NT2/D1 (cell line): ENCODE results near the gene R3HDM4.

Experiments used
- DNase-seq: peaks from one replicate; pipeline ENCODE4 v3.0.0-alpha.2; 2011; ENCODE audit warnings: low read depth, low spot score
- H3K27me3 ChIP-seq: 2 replicates; pipeline ENCODE4 v1.6.0; 2011; ENCODE audit warnings: mild to moderate bottlenecking; ENCODE audit not compliant: insufficient read length, insufficient read depth
- H3K36me3 ChIP-seq: 2 replicates; pipeline ENCODE4 v1.6.1; 2011; ENCODE audit warnings: mild to moderate bottlenecking, low read length, mixed read lengths; ENCODE audit not compliant: insufficient read depth, insufficient read length
- H3K4me1 ChIP-seq: 2 replicates; pipeline ENCODE4 v1.5.1; 2011; ENCODE audit not compliant: insufficient read depth, insufficient read length
- H3K4me3 ChIP-seq: 2 replicates; pipeline ENCODE4 v1.5.1; 2011; ENCODE audit warnings: low read depth; ENCODE audit not compliant: insufficient read length
- H3K9ac ChIP-seq: 2 replicates; pipeline ENCODE4 v1.6.0; 2011; ENCODE audit warnings: low read depth; ENCODE audit not compliant: insufficient read length
- H3K9me3 ChIP-seq: 2 replicates; pipeline ENCODE4 v1.5.1; 2011; ENCODE audit warnings: mild to moderate bottlenecking, low read length; ENCODE audit not compliant: insufficient read depth
- SUZ12 ChIP-seq: IDR thresholded peaks from 2 replicates; pipeline ENCODE4 v1.6.1; 2011; ENCODE audit not compliant: insufficient read length, insufficient read depth; ENCODE audit errors: extremely low read depth
- YY1 ChIP-seq: IDR thresholded peaks from 2 replicates; pipeline ENCODE4 v1.6.1; 2011; ENCODE audit not compliant: insufficient read length, insufficient read depth
- ZNF274 ChIP-seq: IDR thresholded peaks from 2 replicates; pipeline ENCODE4 v1.6.1; 2011; ENCODE audit warnings: mild to moderate bottlenecking, low read depth, low read length

R3HDM4 gene

DNA sequence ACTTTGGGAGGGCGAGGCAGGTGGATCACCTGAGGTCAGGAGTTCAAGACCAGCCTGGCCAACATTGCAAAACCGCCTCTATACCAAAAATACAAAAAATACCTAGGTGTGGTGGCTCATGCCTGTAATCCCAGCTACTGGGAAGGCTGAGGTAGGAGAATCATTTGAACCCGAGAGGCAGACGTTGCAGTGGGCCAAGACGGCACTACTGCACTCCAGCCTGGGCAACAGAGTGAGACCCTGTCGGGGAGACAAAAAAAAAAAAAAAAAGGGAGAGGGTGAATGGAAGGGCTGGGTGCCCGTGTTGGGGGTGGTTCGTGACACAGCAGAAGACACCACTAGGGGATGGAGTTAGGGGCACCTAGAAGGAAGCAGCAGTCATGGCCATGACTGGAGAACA is 42.7 kb downstream of the R3HDM4 start:
- no peak for DNase-seq
- no peak overlapping the region for H3K4me3 ChIP-seq
- no peaks in the 10 kb centered on the region for H3K9me3 ChIP-seq
- TF ChIP-seq ZNF274 (no peak), SUZ12 (no peak), YY1 (no peak)
- H3K27me3 ChIP-seq: no peaks in the 10 kb centered on the region
- peaks cover 30% of the 10 kb centered on the region for H3K4me1 ChIP-seq
- H3K9ac ChIP-seq: no peak overlapping the region
- H3K36me3 ChIP-seq: peaks cover 52% of the 10 kb centered on the region

DNA sequence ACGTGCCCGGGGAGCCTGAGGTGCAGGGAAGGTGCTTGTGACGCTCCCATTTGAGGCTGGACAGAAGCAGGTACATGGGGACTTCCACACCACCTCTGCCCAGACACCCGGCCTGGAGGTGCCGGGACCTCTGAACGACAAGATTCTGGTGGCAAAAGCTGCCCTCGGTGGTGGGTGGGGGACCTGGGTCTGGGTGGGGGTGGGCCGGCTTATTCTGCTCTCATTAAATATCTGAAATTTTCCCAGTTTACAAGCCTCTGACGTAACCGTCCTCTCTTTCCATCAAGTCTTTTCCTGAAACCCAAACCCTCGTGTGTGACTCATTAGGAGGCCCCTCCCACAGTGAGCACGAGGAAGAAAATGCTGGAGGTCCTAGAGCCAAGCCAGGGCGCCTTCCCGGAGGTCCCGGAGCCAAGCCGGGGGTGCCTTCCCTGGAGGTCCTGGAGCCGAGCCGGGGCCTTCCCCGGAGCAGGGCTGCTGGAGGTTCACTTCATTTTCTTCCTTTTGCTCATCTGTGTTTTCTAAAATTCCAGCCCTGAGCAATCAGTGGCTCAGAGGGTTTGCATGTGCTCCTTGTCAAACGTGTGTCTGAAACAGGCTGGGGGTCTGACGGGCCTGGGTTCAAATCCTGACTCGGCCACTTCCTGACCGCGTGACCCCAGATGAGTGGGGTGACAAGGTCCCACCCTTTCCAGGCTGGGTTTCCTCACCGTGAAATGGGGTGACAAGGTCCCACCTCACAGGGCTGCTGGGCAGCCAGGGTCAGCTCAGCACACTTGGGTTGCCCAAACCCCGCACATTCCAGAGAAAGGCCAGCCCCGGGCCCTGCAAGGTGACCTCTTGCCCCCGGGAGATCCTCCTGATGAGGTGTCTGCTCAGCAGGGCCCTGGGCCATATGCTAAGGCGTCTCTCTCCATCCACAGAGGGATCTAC is 43.5 kb downstream of the R3HDM4 start:
- Histone ChIP-seq H3K36me3 (peaks cover 48% of the 10 kb centered on the region), H3K4me3 (no peak overlapping the region), H3K27me3 (no peaks in the 10 kb centered on the region), H3K4me1 (peaks cover 33% of the 10 kb centered on the region), H3K9me3 (no peaks in the 10 kb centered on the region), H3K9ac (peak overlapping the region; percentile 59)
- DNase-seq: no peak
- TF ChIP-seq SUZ12 (no peak), YY1 (no peak), ZNF274 (no peak)

DNA sequence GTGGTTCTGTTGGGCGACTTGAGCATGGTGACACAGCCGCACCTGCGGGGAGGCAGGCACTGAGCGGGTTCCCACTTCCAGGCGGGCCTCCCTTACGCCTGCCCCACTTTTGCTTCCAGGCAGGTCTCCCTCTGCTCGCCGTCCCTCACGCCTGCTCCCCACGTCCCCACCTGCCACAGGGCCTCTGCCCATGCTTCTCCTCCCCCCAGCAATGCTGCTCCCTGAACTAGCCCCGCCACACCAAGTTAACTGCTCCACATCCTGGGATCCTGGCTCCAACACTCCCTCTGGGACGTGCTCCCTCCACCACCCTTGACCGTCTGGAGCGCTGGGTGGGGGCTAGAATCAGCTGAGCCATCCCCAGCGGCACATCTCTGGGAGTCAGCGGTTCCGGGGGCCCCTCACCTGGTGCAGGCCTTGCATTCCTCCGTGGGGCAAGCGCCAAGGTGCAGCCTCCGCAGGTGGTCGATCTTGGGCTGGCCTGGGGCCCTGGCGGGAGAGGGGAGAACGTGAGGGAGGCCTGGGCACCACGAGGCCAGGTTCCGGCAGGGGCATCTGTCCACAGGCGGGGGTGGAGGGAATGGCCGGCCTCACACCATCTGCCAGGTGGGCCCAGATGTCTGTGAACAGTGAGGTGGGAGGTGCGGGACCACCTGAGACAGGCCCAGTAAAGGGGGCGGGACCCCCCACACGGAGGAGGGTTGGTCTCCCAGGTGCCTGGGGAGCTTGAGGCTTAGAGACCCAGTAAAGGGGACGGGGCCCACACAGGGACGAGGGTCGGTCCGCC is 44.4 kb downstream of the R3HDM4 start:
- Histone ChIP-seq H3K27me3 (no peaks in the 10 kb centered on the region), H3K4me3 (no peak overlapping the region), H3K9ac (peak overlapping the region; percentile 59), H3K36me3 (peaks cover 40% of the 10 kb centered on the region), H3K9me3 (no peaks in the 10 kb centered on the region), H3K4me1 (peaks cover 33% of the 10 kb centered on the region)
- no peak for TF ChIP-seq ZNF274
- TF ChIP-seq YY1: no peak
- no peak for TF ChIP-seq SUZ12
- DNase-seq: no peak

DNA sequence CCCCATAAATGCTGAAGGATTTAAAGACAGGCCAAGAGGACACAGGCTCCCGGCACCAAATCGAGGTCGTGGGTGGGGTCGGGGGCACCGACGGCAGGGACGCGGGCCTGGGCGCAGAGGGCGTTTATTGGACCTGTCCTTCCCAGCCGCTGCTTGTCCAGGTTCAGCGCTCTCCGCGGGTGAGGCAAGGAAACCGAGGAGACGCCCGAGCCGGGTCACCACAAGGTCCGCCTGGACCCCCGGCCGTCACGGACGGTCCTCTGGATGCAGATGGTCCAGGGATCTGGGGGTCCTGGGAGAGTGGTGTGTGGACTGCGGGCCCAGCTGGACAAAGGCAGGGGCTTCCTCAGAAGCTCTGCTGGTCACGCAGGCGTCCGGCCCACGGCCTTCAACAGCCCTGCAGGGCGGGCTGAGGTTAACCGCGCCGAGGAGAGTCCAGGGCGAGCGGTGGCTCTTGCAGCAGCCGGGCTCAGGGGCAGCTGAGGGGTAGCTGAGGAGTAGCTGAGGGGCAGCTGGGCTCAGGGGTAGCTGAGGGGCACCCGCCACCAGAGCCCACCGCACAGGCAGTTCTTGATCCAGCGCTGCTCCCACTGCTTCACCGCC is 45.1 kb downstream of the R3HDM4 start:
- no peaks in the 10 kb centered on the region for H3K9me3 ChIP-seq
- peaks cover 36% of the 10 kb centered on the region for H3K36me3 ChIP-seq
- no peaks in the 10 kb centered on the region for H3K27me3 ChIP-seq
- no peak for DNase-seq
- H3K4me1 ChIP-seq: peaks cover 33% of the 10 kb centered on the region
- H3K4me3 ChIP-seq: no peak overlapping the region
- H3K9ac ChIP-seq: peak overlapping the region; percentile 12
- TF ChIP-seq SUZ12: no peak
- TF ChIP-seq ZNF274: no peak
- no peak for TF ChIP-seq YY1

DNA sequence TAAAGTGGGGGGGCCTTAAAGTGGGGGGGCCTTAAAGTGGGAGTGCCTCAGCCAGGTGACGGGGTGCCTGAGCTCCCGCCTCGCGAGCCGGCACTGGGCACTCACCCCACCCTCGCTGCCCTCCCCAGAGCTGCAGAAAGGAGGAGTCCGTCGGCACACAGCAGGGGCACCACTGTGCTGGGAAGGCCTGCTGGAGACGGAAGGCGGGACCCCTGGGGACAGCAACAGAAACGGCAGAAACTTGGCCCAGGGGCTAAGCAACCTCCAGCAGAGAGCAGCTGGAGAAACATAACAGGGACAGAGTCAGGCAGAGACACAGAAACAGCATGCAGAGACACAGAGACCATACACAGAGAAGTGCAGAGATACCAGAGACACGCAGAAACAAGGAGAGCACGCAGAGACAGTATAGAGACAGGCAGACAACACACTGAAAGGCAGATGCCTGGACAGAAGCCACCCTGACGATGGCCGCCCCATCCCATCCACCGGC is 45.7 kb downstream of the R3HDM4 start:
- DNase-seq: no peak
- no peaks in the 10 kb centered on the region for H3K9me3 ChIP-seq
- H3K36me3 ChIP-seq: peaks cover 36% of the 10 kb centered on the region
- TF ChIP-seq SUZ12 (no peak), YY1 (no peak), ZNF274 (no peak)
- H3K27me3 ChIP-seq: no peaks in the 10 kb centered on the region
- no peak overlapping the region for H3K4me3 ChIP-seq
- peak overlapping the region; percentile 12 for H3K9ac ChIP-seq
- peaks cover 34% of the 10 kb centered on the region for H3K4me1 ChIP-seq

DNA sequence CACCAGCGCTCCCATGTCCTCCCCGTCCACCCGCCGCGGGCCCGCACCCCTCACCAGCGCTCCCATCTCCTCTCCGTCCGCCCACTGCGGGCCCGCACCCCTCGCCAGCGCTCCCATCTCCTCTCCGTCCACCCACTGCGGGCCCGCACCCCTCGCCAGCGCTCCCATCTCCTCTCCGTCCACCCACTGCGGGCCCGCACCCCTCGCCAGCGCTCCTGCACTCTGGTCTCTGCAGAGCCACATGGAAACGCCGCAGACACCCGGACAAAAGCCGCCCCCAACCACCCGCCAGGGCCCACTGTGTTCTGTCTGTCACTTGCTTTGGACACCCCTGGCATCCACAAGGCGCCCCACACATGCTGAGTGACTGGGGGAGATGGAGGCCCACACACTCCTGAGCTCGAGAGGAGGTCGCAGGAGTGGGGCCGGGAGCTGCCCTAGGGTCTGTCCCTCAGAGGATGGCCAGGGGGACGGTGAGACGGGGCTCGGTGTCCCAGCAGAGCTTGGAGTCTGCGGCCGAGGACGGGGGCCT is 46.2 kb downstream of the R3HDM4 start:
- TF ChIP-seq SUZ12 (no peak), ZNF274 (no peak), YY1 (no peak)
- H3K9ac ChIP-seq: no peak overlapping the region
- H3K4me3 ChIP-seq: no peak overlapping the region
- no peaks in the 10 kb centered on the region for H3K27me3 ChIP-seq
- H3K9me3 ChIP-seq: no peaks in the 10 kb centered on the region
- peaks cover 36% of the 10 kb centered on the region for H3K36me3 ChIP-seq
- no peak for DNase-seq
- H3K4me1 ChIP-seq: peaks cover 34% of the 10 kb centered on the region

DNA sequence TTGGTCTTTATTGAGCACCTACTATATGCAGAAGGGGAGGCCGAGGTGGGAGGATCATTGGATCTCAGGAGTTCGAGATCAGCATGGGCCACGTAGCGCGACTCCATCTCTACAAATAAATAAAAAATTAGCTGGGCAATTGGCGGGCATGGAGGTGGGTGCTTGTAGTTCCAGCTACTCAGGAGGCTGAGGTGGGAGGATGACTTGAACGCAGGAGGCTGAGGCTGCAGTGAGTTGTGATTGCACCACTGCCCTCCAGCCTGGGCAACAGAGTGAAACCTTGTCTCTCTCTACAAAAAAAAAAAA is 49.8 kb downstream of the R3HDM4 start:
- DNase-seq: no peak
- Histone ChIP-seq H3K9ac (no peak overlapping the region), H3K27me3 (no peaks in the 10 kb centered on the region), H3K4me3 (no peak overlapping the region), H3K4me1 (peaks cover 29% of the 10 kb centered on the region), H3K9me3 (no peaks in the 10 kb centered on the region), H3K36me3 (peaks cover 12% of the 10 kb centered on the region)
- TF ChIP-seq SUZ12 (no peak), ZNF274 (no peak), YY1 (no peak)
